A549 (cell line): ENCODE results near the gene CTNNBIP1.

ENCODE experiments used
- BHLHE40 ChIP-seq: IDR thresholded peaks from 2 replicates; pipeline ENCODE4 v1.6.1; 2012; ENCODE audit warnings: low read depth, low read length, inconsistent platforms
- CEBPB ChIP-seq, 2 experiments: fragments of >200 bp in 1 of 2; sonication (Bioruptor Twin) in 1 of 2; formaldehyde crosslinking in 1 of 2; IDR thresholded peaks; 2 replicates each; pipeline ENCODE4 v1.6.1; 2012 to 2016
- CHD4 ChIP-seq: fragments of 200-600 bp; sonication (generic); IDR thresholded peaks from 2 replicates; pipeline ENCODE4 v1.6.1; 2016; ENCODE audit warnings: antibody characterized with exemption, mild to moderate bottlenecking, borderline replicate concordance
- HMGXB4 ChIP-seq: fragments of 250-450 bp; sonication (Bioruptor Pico); IDR thresholded peaks from 2 replicates; pipeline ENCODE4 v1.5.0; 2021; ENCODE audit warnings: mild to moderate bottlenecking, moderate library complexity, borderline replicate concordance
- JUN ChIP-seq, 2 experiments: fragments of >200 bp; sonication (Bioruptor Twin); formaldehyde crosslinking; IDR thresholded peaks; 2 replicates in 1 of 2; 3 replicates in 1 of 2; pipeline ENCODE4 v1.6.1; 2016 to 2017
- MAFK ChIP-seq: fragments of 450-650 bp; IDR thresholded peaks from 2 replicates; pipeline ENCODE4 v1.6.1; 2014; ENCODE audit not compliant: partially characterized antibody
- POLR2A ChIP-seq: IDR thresholded peaks from 2 replicates; pipeline ENCODE4 v1.6.1; 2012; ENCODE audit warnings: mild to moderate bottlenecking, low read length
- RAD21 ChIP-seq, 2 experiments: fragments of >200 bp in 1 of 2; sonication (Bioruptor Twin) in 1 of 2; formaldehyde crosslinking in 1 of 2; IDR thresholded peaks in 1 of 2; conservative IDR thresholded peaks in 1 of 2; 2 replicates in 1 of 2; 3 replicates in 1 of 2; pipeline ENCODE4 v1.6.1; 2012 to 2018; ENCODE audit warnings: inconsistent platforms in 1 of 2
- SMC3 ChIP-seq: fragments of >200 bp; sonication (Bioruptor Twin); formaldehyde crosslinking; IDR thresholded peaks from 3 replicates; pipeline ENCODE4 v1.6.1; 2018; ENCODE audit warnings: inconsistent platforms
- USF2 ChIP-seq: fragments of 450-650 bp; IDR thresholded peaks from 2 replicates; pipeline ENCODE4 v1.6.1; 2014; ENCODE audit warnings: antibody characterized with exemption
- TF ChIP-seq, protein P1 (sequence below): fragments of >200 bp; sonication (Bioruptor Twin); formaldehyde crosslinking; IDR thresholded peaks from 3 replicates; pipeline ENCODE4 v1.6.1; 2016
- TF ChIP-seq, protein P2 (sequence below): fragments of >200 bp; sonication (Bioruptor Twin); formaldehyde crosslinking; IDR thresholded peaks from 3 replicates; pipeline ENCODE4 v1.5.1; 2016
- TF ChIP-seq, protein P3 (sequence below): IDR thresholded peaks from 2 replicates; pipeline ENCODE4 v1.6.1; 2012

- TF ChIP-seq, protein P1, sequence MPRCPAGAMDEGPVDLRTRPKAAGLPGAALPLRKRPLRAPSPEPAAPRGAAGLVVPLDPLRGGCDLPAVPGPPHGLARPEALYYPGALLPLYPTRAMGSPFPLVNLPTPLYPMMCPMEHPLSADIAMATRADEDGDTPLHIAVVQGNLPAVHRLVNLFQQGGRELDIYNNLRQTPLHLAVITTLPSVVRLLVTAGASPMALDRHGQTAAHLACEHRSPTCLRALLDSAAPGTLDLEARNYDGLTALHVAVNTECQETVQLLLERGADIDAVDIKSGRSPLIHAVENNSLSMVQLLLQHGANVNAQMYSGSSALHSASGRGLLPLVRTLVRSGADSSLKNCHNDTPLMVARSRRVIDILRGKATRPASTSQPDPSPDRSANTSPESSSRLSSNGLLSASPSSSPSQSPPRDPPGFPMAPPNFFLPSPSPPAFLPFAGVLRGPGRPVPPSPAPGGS, result no peak
- TF ChIP-seq SMC3 (no peak), CHD4 (no peak), RAD21 (conservative IDR thresholded peaks at IDR 0.05 in 1 of 2, IDR thresholded peaks at IDR 0.05 in 1 of 2) (no peak), USF2 (no peak), BHLHE40 (no peak), MAFK (no peak), POLR2A (no peak), CEBPB (IDR thresholded peaks at IDR 0.05) (no peak), HMGXB4 (CRISPR knock-in tag) (no peak), JUN (IDR thresholded peaks at IDR 0.05) (no peak)
- TF ChIP-seq, protein P2, sequence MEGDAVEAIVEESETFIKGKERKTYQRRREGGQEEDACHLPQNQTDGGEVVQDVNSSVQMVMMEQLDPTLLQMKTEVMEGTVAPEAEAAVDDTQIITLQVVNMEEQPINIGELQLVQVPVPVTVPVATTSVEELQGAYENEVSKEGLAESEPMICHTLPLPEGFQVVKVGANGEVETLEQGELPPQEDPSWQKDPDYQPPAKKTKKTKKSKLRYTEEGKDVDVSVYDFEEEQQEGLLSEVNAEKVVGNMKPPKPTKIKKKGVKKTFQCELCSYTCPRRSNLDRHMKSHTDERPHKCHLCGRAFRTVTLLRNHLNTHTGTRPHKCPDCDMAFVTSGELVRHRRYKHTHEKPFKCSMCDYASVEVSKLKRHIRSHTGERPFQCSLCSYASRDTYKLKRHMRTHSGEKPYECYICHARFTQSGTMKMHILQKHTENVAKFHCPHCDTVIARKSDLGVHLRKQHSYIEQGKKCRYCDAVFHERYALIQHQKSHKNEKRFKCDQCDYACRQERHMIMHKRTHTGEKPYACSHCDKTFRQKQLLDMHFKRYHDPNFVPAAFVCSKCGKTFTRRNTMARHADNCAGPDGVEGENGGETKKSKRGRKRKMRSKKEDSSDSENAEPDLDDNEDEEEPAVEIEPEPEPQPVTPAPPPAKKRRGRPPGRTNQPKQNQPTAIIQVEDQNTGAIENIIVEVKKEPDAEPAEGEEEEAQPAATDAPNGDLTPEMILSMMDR, result no peak
- TF ChIP-seq, protein P3, sequence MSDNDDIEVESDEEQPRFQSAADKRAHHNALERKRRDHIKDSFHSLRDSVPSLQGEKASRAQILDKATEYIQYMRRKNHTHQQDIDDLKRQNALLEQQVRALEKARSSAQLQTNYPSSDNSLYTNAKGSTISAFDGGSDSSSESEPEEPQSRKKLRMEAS, result no peak
Measured at GRCh38 chr1:9846611-9847171, 63.4 kb downstream of the CTNNBIP1 start.
